ENCODE measurements around the gene ENPP1. TPM values are rescaled to one million over a fixed set of nuclear protein-coding genes. Genes with fewer than 3 reads are reported as not detected.
"Not testable (repeated sequence)": the region's sequence is repeated elsewhere in the genome, so short reads cannot be mapped to it uniquely, and the experiment has no call there.

Gene ENPP1
- total and polyA plus RNA-seq, 9 of the 15 experiments (the other 6 are each of a cell fraction or from before 2014, with no cell fraction given) = 0.03 to 0.56 (median 0.14) TPM

GRCh38 chr6:131858765-131859415 is 51.1 kb downstream of the ENPP1 start:
- intact Hi-C loops (cut with micrococcal nuclease) (no loop called here), in situ Hi-C loops (cut with MboI) (no loop called here)
- POLR2A ChIA-PET = interaction anchor here (0.6 kb wide), 1 partner anchor 1857 kb away, joined by 3 read pairs; no protein-coding TSS in a partner anchor
- ATAC-seq = no peak
- DNase-seq (ENCODE audit: extremely low read depth in 1 of 4, low spot score in 3 of 4) = no peak
- no peak overlapping the region for H3K9ac ChIP-seq (ENCODE audit: insufficient read depth in 1 of 2, low read depth in 2 of 2, low read length in 2 of 2)
- H3K9me1 ChIP-seq (ENCODE audit: control insufficient read depth, insufficient read depth, low read length) = no peaks in the 10 kb centered on the region
- no peak overlapping the region for H3K4me3 ChIP-seq
- peak; percentile 28; the same call in 1 of the 2 replicates for TF ChIP-seq ZNF316 (IDR thresholded peaks at IDR 0.05)
- peak; percentile 39; the same call in 1 of the 2 replicates for TF ChIP-seq MAFK (IDR thresholded peaks at IDR 0.05; ENCODE audit: low read length)
- no peak for TF ChIP-seq SMAD4 (CRISPR knock-in tag; conservative IDR thresholded peaks at IDR 0.05)
- peak; percentile 37; the same call in 1 of the 2 replicates for TF ChIP-seq C11orf30 (IDR thresholded peaks at IDR 0.05; ENCODE audit: low read depth)
- no peaks in the 10 kb centered on the region for H3K36me3 ChIP-seq (ENCODE audit: control insufficient read depth, insufficient read depth, low read length)
- no peaks in the 10 kb centered on the region for H4K20me1 ChIP-seq (replicated peaks; ENCODE audit: control insufficient read depth, insufficient read depth, low read length)
- WGBS (ENCODE audit: insufficient coverage, low coverage, missing lambda C conversion rate) = 0% methylated on average over 2 of the region's 2 CpGs
- H3K27ac ChIP-seq (ENCODE audit: extremely low read depth, low read depth, low read length) = no peak overlapping the region
- CTCF ChIA-PET (ENCODE audit: low intra/inter-chr PET ratio) = no interaction called here
- H3K4me2 ChIP-seq (ENCODE audit: insufficient read depth, low read length) = no peak overlapping the region
- no peaks in the 10 kb centered on the region for H3K4me1 ChIP-seq (replicated peaks in 1 of 2; ENCODE audit: control insufficient read depth in 2 of 2, insufficient read depth in 2 of 2, low read length in 2 of 2)
- no TSS peak for BruUV-seq (replicated peaks)
- no peaks in the 10 kb centered on the region for H3K79me2 ChIP-seq (ENCODE audit: control insufficient read depth, insufficient read depth, low read length)
- peaks cover 0 to 4% of the 10 kb centered on the region in 2 experiments; a peak in 1 of 5 replicates for H3K27me3 ChIP-seq (ENCODE audit: control insufficient read depth in 2 of 2, insufficient read depth in 2 of 2, low read length in 2 of 2)
- no peak overlapping the region for H2AFZ ChIP-seq (ENCODE audit: low read depth, low read length)
- H3K9me3 ChIP-seq (replicated peaks; ENCODE audit: control insufficient read depth, insufficient read depth, low read depth, low read length) = no peaks in the 10 kb centered on the region
- no peak for FAIRE-seq

DNA sequence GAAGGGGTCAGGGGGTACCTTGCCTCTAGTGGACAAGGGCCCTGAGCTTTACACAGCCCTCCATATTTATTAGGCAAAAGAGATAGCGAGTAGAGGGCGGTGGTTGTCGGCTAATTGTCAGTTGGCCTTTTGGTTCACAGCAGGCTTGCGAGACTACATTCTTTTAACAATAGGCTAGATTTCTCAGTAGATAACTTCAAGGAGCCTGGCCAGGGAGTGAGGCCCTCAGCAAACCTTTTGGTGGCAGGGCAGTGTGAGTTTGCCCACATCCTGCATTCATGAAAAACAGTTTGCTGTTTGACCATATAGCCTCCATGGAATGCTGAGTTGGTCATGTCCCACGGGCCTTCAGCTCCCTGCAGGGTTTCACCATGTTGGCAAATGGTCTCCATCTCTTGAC is 51.8 kb downstream of the ENPP1 start:
- H3K36me3 ChIP-seq (ENCODE audit: control insufficient read depth, insufficient read depth, low read length); H3K27me3 ChIP-seq (ENCODE audit: control insufficient read depth in 2 of 2, insufficient read depth in 2 of 2, low read length in 2 of 2); H3K4me1 ChIP-seq (replicated peaks in 1 of 2; ENCODE audit: control insufficient read depth in 2 of 2, insufficient read depth in 2 of 2, low read length in 2 of 2); H4K20me1 ChIP-seq (replicated peaks; ENCODE audit: control insufficient read depth, insufficient read depth, low read length); H3K27ac ChIP-seq (ENCODE audit: extremely low read depth, low read depth, low read length); H3K9ac ChIP-seq (ENCODE audit: insufficient read depth in 1 of 2, low read depth in 2 of 2, low read length in 2 of 2); H3K4me2 ChIP-seq (ENCODE audit: insufficient read depth, low read length); intact Hi-C loops (cut with micrococcal nuclease); H3K9me1 ChIP-seq (ENCODE audit: control insufficient read depth, insufficient read depth, low read length); DNase-seq (ENCODE audit: extremely low read depth in 1 of 4, low spot score in 3 of 4); POLR2A ChIA-PET; H3K79me2 ChIP-seq (ENCODE audit: control insufficient read depth, insufficient read depth, low read length); H3K9me3 ChIP-seq (replicated peaks; ENCODE audit: control insufficient read depth, insufficient read depth, low read depth, low read length); H2AFZ ChIP-seq (ENCODE audit: low read depth, low read length); in situ Hi-C loops (cut with MboI); ATAC-seq; H3K4me3 ChIP-seq; FAIRE-seq; BruUV-seq (replicated peaks); CTCF ChIA-PET (ENCODE audit: low intra/inter-chr PET ratio): not testable (repeated sequence)
- WGBS (ENCODE audit: insufficient coverage, low coverage, missing lambda C conversion rate) = 3% methylated on average over 5 of the region's 5 CpGs

Measured in K562 (cell line).